T-cell (primary cell): ENCODE results near the gene SLC38A7. TPM values are rescaled to one million over a fixed set of nuclear protein-coding genes. Genes with fewer than 3 reads are reported as not detected.

ENCODE experiments used
- ATAC-seq, 4 experiments: fragments of 200-7000 bp in 3 of 4; fragments of 150-1000 bp in 1 of 4; cut with Tn5 transposase; replicated peaks in 1 of 4; 1 replicate in 3 of 4; 2 replicates in 1 of 4; pipeline ENCODE4 v1.10.0; 2021; ENCODE audit warnings: moderate library complexity in 3 of 4, mild to moderate bottlenecking in 2 of 4, moderate number of reproducible peaks in 1 of 4
- CTCF ChIA-PET, 2 donors: fragments of 300-600 bp; sonication (Branson Sonifier 250); formaldehyde crosslinking; loops; one replicate each; lab custom pipeline; 2022; ENCODE audit warnings: antibody characterized with exemption in 2 of 2; lab: Charles Lee
- POLR2A ChIA-PET, 2 donors: fragments of 300-600 bp; sonication (Branson Sonifier 250); formaldehyde crosslinking; loops; one replicate each; lab custom pipeline; 2022; ENCODE audit warnings: antibody characterized with exemption in 2 of 2; lab: Charles Lee
- DNase-seq, 35 experiments: peaks; one replicate each; pipeline versions ENCODE4 v3.0.0 to v3.0.0-alpha.2; 2013 to 2023
- H3K27ac ChIP-seq: one replicate; pipeline ENCODE4 v1.5.1; 2013; ENCODE audit warnings: low read length
- H3K27me3 ChIP-seq, 2 experiments: replicated peaks in 1 of 2; 1 replicate in 1 of 2; 2 replicates in 1 of 2; pipeline versions ENCODE4 v1.6.1 to v1.7.0; 2013; ENCODE audit warnings: low read length in 1 of 2, mixed read lengths in 1 of 2; ENCODE audit not compliant: control insufficient read depth in 2 of 2, insufficient read depth in 2 of 2; ENCODE audit errors: extremely low read depth in 1 of 2
- H3K36me3 ChIP-seq, 2 donors: 1 replicate in 1 of 2; 2 replicates in 1 of 2; pipeline versions ENCODE4 v1.6.1 to v1.7.0; 2013; ENCODE audit warnings: low read length in 1 of 2; ENCODE audit not compliant: control insufficient read depth in 2 of 2, insufficient read depth in 1 of 2; ENCODE audit errors: extremely low read depth in 1 of 2
- H3K4me1 ChIP-seq, 2 experiments: 1 replicate in 1 of 2; 2 replicates in 1 of 2; pipeline versions ENCODE4 v1.6.1 to v1.7.0; 2013; ENCODE audit warnings: low read length in 2 of 2, mixed read lengths in 1 of 2; ENCODE audit not compliant: insufficient read depth in 2 of 2, control insufficient read depth in 1 of 2; ENCODE audit errors: extremely low read depth in 1 of 2
- H3K4me3 ChIP-seq, 2 donors: 1 replicate in 1 of 2; 2 replicates in 1 of 2; pipeline versions ENCODE4 v1.5.1 to v1.7.0; 2013; ENCODE audit warnings: mild to moderate bottlenecking in 2 of 2, low read length in 1 of 2, moderate library complexity in 1 of 2; ENCODE audit not compliant: control insufficient read depth in 1 of 2; ENCODE audit errors: extremely low read depth in 1 of 2
- H3K9me3 ChIP-seq: 2 replicates; pipeline ENCODE4 v1.7.0; 2013
- H3K27ac Mint-ChIP-seq, 2 donors: one replicate each; pipeline ENCODE4 v1.8.0; 2020 to 2021; ENCODE audit warnings: mild to moderate bottlenecking in 2 of 2, mixed read lengths in 2 of 2
- H3K27me3 Mint-ChIP-seq, 2 donors: one replicate each; pipeline ENCODE4 v1.8.0; 2021 to 2022; ENCODE audit warnings: mixed read lengths in 2 of 2
- H3K36me3 Mint-ChIP-seq: one replicate; pipeline ENCODE4 v1.8.0; 2021; ENCODE audit warnings: mixed read lengths
- H3K4me1 Mint-ChIP-seq, 3 donors: one replicate each; pipeline ENCODE4 v1.8.0; 2020 to 2022; ENCODE audit warnings: mixed read lengths in 3 of 3, mild to moderate bottlenecking in 1 of 3
- H3K4me3 Mint-ChIP-seq, 3 donors: one replicate each; pipeline ENCODE4 v1.8.0; 2020 to 2022; ENCODE audit warnings: mild to moderate bottlenecking in 3 of 3, mixed read lengths in 3 of 3, moderate library complexity in 3 of 3
- H3K9me3 Mint-ChIP-seq, 3 donors: one replicate each; pipeline ENCODE4 v1.8.0; 2020 to 2022; ENCODE audit warnings: mixed read lengths in 3 of 3
- WGBS: methylation state at CpG from one replicate; pipeline ENCODE4 v1.1.5; 2013; ENCODE audit warnings: missing lambda C conversion rate; ENCODE audit not compliant: insufficient coverage; 5-methylcytosine and 5-hydroxymethylcytosine counted together
- total RNA-seq, 35 experiments: library from RNA in 6 of 35; stranded (reverse) in 6 of 35; fragments of 120-200 nt in 1 of 35; gene quantifications; one replicate each; pipeline versions ENCODE4 v1.2.1 to v1.2.4 and lab custom pipeline; 2013 to 2026

SLC38A7 gene
- total RNA-seq, 5 donors from 2014 or later (not counting 1 experiment from before 2014, with no cell fraction given): 7.7 to 15.5 (median 13.4) TPM

GRCh38 chr16:58727796-58728568 is 43.4 kb upstream of the SLC38A7 start:
- Histone ChIP-seq H3K4me3 (no peak overlapping the region), H3K27me3 (no peaks in the 10 kb centered on the region), H3K27ac (no peak overlapping the region), H3K9me3 (no peaks in the 10 kb centered on the region), H3K4me1 (peaks cover 1 to 8% of the 10 kb centered on the region in 2 experiments), H3K36me3 (peaks cover 0 to 10% of the 10 kb centered on the region in 2 donors)
- Mint-ChIP-seq H3K27me3 (no peaks in the 10 kb centered on the region), H3K4me1 (peaks cover 23 to 37% (median 35%) of the 10 kb centered on the region in 3 donors), H3K36me3 (no peaks in the 10 kb centered on the region), H3K9me3 (no peaks in the 10 kb centered on the region), H3K4me3 (no peak overlapping the region), H3K27ac (no peak overlapping the region)
- DNase-seq: no peak
- POLR2A ChIA-PET: no interaction called here
- CTCF ChIA-PET: no interaction called here
- ATAC-seq: no peak
- WGBS: 96% methylated on average over 4 of the region's 9 CpGs

DNA sequence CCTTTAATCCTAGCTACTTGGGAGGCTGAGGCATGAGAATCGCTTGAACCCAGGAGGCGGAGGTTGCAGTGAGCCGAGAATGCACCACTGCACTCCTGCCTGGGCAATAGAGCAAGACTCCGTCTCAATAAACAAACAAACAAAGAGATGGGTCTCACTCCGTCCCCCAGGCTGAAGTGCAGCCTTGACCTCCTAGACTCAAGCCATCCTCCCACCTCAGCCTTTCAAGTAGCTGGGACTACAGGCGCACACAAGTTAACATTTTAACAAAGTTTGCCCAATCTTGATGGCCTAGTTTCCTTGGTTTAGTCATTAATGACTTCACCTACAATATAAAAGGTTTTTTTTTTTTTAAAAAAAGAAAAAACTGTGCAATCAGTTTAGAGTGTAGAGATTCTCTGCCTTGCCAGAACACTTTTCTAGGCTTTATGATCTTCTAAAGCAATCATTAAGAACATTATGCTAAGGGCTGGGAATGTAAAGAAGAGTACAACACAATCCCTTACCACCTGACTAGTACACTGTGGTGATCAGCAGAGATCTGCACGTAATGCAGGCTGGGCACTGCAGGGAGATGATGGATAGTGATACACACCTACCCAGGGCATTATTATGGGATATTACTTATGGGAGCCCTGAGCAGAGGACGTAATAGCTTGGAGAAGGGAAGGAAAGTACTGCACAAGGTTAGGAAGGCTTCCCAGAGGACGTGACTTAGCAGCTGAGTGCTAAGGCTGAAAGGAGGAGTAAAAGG is 42.6 kb upstream of the SLC38A7 start:
- DNase-seq (no peak), ATAC-seq (no peak)
- Mint-ChIP-seq H3K27me3 (no peaks in the 10 kb centered on the region), H3K4me3 (no peak overlapping the region), H3K27ac (no peak overlapping the region), H3K4me1 (peaks cover 15 to 29% (median 27%) of the 10 kb centered on the region in 3 donors), H3K9me3 (no peaks in the 10 kb centered on the region), H3K36me3 (no peaks in the 10 kb centered on the region)
- H3K9me3 ChIP-seq: no peaks in the 10 kb centered on the region
- peaks cover 0 to 15% of the 10 kb centered on the region in 2 donors for H3K36me3 ChIP-seq
- H3K27me3 ChIP-seq: no peaks in the 10 kb centered on the region
- peaks cover 0 to 4% of the 10 kb centered on the region in 2 experiments for H3K4me1 ChIP-seq
- 74% methylated on average over 5 of the region's 9 CpGs for WGBS
- POLR2A ChIA-PET: no interaction called here
- CTCF ChIA-PET: no interaction called here
- H3K27ac ChIP-seq: no peak overlapping the region
- no peak overlapping the region for H3K4me3 ChIP-seq

GRCh38 chr16:58723109-58723508 is 38.5 kb upstream of the SLC38A7 start:
- H3K4me3 Mint-ChIP-seq: no peak overlapping the region
- H3K4me1 Mint-ChIP-seq: peaks cover 0 to 3% (median 3%) of the 10 kb centered on the region in 3 donors
- H3K9me3 Mint-ChIP-seq: no peaks in the 10 kb centered on the region
- Histone ChIP-seq H3K27ac (no peak overlapping the region), H3K4me1 (no peaks in the 10 kb centered on the region), H3K9me3 (no peaks in the 10 kb centered on the region), H3K27me3 (no peaks in the 10 kb centered on the region), H3K36me3 (peaks cover 0 to 53% of the 10 kb centered on the region in 2 donors), H3K4me3 (no peak overlapping the region)
- ChIA-PET CTCF (interaction anchor here in 1 of 2 donors (0.6 to 1.3 kb wide), 2 partner anchors 33 to 353 kb away, joined by 3 to 4 read pairs; no protein-coding TSS in a partner anchor), POLR2A (no interaction called here)
- no peaks in the 10 kb centered on the region for H3K27me3 Mint-ChIP-seq
- no CpG with 5 or more reads among the region's 3 CpGs for WGBS
- DNase-seq: no peak
- peaks cover 23% of the 10 kb centered on the region for H3K36me3 Mint-ChIP-seq
- ATAC-seq: no peak
- H3K27ac Mint-ChIP-seq: no peak overlapping the region

- H3K27me3 Mint-ChIP-seq: no peaks in the 10 kb centered on the region
- Histone ChIP-seq H3K4me3 (no peak overlapping the region), H3K4me1 (no peaks in the 10 kb centered on the region), H3K27me3 (no peaks in the 10 kb centered on the region), H3K9me3 (no peaks in the 10 kb centered on the region), H3K36me3 (peaks cover 0 to 78% of the 10 kb centered on the region in 2 donors), H3K27ac (no peak overlapping the region)
- ChIA-PET CTCF (no interaction called here), POLR2A (no interaction called here)
- H3K4me1 Mint-ChIP-seq: no peaks in the 10 kb centered on the region
- no peak overlapping the region for H3K4me3 Mint-ChIP-seq
- ATAC-seq: no peak
- DNase-seq: no peak
- peaks cover 60% of the 10 kb centered on the region for H3K36me3 Mint-ChIP-seq
- no peak overlapping the region for H3K27ac Mint-ChIP-seq
- 96% methylated on average over 5 of the region's 13 CpGs for WGBS
- H3K9me3 Mint-ChIP-seq: no peaks in the 10 kb centered on the region
Observed at GRCh38 chr16:58717994-58718393, 33.4 kb upstream of the SLC38A7 start.

GRCh38 chr16:58716468-58716867 is 31.9 kb upstream of the SLC38A7 start:
- Histone ChIP-seq H3K9me3 (no peaks in the 10 kb centered on the region), H3K27ac (no peak overlapping the region), H3K27me3 (no peaks in the 10 kb centered on the region), H3K36me3 (peaks cover 5 to 72% of the 10 kb centered on the region in 2 donors), H3K4me1 (no peaks in the 10 kb centered on the region), H3K4me3 (no peak overlapping the region)
- WGBS: no CpG with 5 or more reads among the region's 8 CpGs
- Mint-ChIP-seq H3K9me3 (no peaks in the 10 kb centered on the region), H3K36me3 (peaks cover 71% of the 10 kb centered on the region), H3K27me3 (no peaks in the 10 kb centered on the region), H3K27ac (no peak overlapping the region), H3K4me1 (no peaks in the 10 kb centered on the region), H3K4me3 (no peak overlapping the region)
- DNase-seq (no peak), ATAC-seq (no peak)
- CTCF ChIA-PET: no interaction called here
- POLR2A ChIA-PET: no interaction called here

DNA sequence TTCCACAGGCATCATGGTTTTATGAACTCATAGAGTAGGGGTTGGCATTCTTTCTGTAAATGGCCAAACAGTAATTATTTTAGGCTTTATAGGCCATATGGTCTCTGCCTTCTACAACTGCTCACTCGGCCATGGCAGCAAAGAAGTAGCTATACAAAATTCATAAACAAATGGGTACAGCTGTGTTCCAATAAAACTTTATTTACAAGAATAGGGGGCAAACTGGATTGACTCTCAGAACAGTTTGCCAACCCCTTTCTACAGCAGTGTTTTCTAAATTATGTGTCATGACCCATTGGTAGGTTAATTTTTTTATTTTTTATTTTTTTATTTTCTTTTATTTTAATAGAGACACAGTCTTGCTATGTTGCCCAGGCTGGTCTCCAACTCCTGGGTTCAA is 29.2 kb upstream of the SLC38A7 start:
- ATAC-seq (no peak), DNase-seq (no peak)
- no peak overlapping the region for H3K4me3 ChIP-seq
- WGBS: no CpG with 5 or more reads among the region's 1 CpG
- H3K27me3 ChIP-seq: no peaks in the 10 kb centered on the region
- H3K36me3 ChIP-seq: peaks cover 5 to 54% of the 10 kb centered on the region in 2 donors
- H3K4me3 Mint-ChIP-seq: no peak overlapping the region
- H3K27me3 Mint-ChIP-seq: no peaks in the 10 kb centered on the region
- no peaks in the 10 kb centered on the region for H3K9me3 Mint-ChIP-seq
- H3K9me3 ChIP-seq: no peaks in the 10 kb centered on the region
- no peak overlapping the region for H3K27ac Mint-ChIP-seq
- POLR2A ChIA-PET: no interaction called here
- CTCF ChIA-PET: no interaction called here
- H3K27ac ChIP-seq: no peak overlapping the region
- no peaks in the 10 kb centered on the region for H3K4me1 Mint-ChIP-seq
- peaks cover 67% of the 10 kb centered on the region for H3K36me3 Mint-ChIP-seq
- no peaks in the 10 kb centered on the region for H3K4me1 ChIP-seq
